Measurements from ENCODE around the gene FIGNL2. TPM values are rescaled to one million over a fixed set of nuclear protein-coding genes. Genes with fewer than 3 reads are reported as not detected.

Gene FIGNL2
- total RNA-seq, 1 donor from 2014 or later: 39.7 TPM

DNA sequence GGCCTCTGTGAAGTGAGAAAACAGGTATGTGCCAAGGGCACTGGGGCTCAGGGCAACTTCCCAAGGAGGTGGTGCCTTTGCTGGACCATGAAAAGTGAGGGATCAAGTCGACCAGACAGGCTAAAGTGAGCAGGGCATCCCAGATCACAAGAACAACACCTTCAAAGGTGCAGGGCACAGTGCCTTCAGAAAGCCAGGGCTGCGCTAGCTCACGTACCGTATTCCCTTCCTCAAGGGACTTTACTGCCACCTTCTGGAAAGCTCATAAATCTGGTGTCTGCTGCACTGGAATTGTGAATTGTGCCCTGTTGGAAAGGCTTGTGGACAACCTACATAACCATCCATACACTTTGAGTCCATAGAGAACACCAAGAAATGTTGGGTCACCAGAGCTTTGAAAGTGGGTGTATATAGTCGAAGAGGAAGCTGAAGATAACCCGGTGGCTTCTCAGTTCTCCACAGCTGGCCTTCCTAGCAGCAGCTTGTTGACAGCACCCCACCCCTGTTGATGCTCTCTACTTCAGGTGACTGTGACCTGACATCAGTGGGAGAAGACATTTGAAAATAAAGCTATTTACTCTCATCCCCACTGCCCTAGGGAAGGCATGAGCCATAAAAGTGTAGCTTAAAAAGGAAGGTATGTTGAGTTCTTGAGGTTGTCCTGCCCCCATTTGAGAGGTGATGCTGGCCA, 24.5 kb downstream of the FIGNL2 start:
- peaks cover 7% of the 10 kb centered on the region for H3K36me3 Mint-ChIP-seq (ENCODE audit: low read depth)
- peaks cover 30% of the 10 kb centered on the region for H3K4me1 Mint-ChIP-seq
- no peaks in the 10 kb centered on the region for H3K9me3 Mint-ChIP-seq
- H3K27ac Mint-ChIP-seq (ENCODE audit: unreplicated experiment): no peak overlapping the region
- H3K27me3 Mint-ChIP-seq (ENCODE audit: low read depth): peaks cover 3% of the 10 kb centered on the region
- TF ChIP-seq, protein P1, sequence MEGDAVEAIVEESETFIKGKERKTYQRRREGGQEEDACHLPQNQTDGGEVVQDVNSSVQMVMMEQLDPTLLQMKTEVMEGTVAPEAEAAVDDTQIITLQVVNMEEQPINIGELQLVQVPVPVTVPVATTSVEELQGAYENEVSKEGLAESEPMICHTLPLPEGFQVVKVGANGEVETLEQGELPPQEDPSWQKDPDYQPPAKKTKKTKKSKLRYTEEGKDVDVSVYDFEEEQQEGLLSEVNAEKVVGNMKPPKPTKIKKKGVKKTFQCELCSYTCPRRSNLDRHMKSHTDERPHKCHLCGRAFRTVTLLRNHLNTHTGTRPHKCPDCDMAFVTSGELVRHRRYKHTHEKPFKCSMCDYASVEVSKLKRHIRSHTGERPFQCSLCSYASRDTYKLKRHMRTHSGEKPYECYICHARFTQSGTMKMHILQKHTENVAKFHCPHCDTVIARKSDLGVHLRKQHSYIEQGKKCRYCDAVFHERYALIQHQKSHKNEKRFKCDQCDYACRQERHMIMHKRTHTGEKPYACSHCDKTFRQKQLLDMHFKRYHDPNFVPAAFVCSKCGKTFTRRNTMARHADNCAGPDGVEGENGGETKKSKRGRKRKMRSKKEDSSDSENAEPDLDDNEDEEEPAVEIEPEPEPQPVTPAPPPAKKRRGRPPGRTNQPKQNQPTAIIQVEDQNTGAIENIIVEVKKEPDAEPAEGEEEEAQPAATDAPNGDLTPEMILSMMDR (conservative IDR thresholded peaks at IDR 0.05): peak; percentile 62
- peak overlapping the region; percentile 78 for H3K4me3 Mint-ChIP-seq
- DNase-seq (ENCODE audit: low read depth, low spot score): no peak

- DNase-seq (ENCODE audit: low read depth, low spot score): no peak
- Mint-ChIP-seq H3K27me3 (ENCODE audit: low read depth) (peaks cover 3% of the 10 kb centered on the region), H3K36me3 (ENCODE audit: low read depth) (peaks cover 7% of the 10 kb centered on the region), H3K9me3 (no peaks in the 10 kb centered on the region), H3K27ac (ENCODE audit: unreplicated experiment) (no peak overlapping the region), H3K4me3 (peak overlapping the region; percentile 62), H3K4me1 (peaks cover 19% of the 10 kb centered on the region)
- TF ChIP-seq, protein P1 (conservative IDR thresholded peaks at IDR 0.05): no peak
Observed at GRCh38 chr12:51822956-51823355, 25.6 kb downstream of the FIGNL2 start.

DNA sequence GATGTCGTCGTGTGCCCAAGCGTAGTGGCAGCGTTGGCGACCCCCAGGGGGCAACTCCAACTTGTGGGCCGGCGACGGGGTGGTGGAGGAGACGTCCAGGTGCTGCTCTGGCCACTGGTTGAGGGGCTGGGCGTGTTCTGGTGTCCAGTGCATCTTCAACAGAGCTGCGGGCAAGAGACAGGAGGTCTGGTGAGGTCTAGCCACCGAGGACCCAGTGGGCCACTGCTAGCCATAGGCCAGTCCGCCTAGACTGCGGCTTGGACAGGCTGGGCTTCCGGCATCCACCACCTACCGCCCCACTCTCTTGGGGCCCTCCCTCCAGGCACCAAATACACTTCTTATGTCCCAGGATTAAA, 26.3 kb downstream of the FIGNL2 start:
- Mint-ChIP-seq H3K36me3 (ENCODE audit: low read depth) (peaks cover 12% of the 10 kb centered on the region), H3K4me1 (peaks cover 13% of the 10 kb centered on the region), H3K9me3 (no peaks in the 10 kb centered on the region), H3K4me3 (peak overlapping the region; percentile 62), H3K27ac (ENCODE audit: unreplicated experiment) (no peak overlapping the region), H3K27me3 (ENCODE audit: low read depth) (peaks cover 7% of the 10 kb centered on the region)
- DNase-seq (ENCODE audit: low read depth, low spot score): no peak
- TF ChIP-seq, protein P1 (conservative IDR thresholded peaks at IDR 0.05): no peak

- DNase-seq (ENCODE audit: low read depth, low spot score): no peak
- peaks cover 11% of the 10 kb centered on the region for H3K27me3 Mint-ChIP-seq (ENCODE audit: low read depth)
- H3K36me3 Mint-ChIP-seq (ENCODE audit: low read depth): peaks cover 12% of the 10 kb centered on the region
- peak overlapping the region; percentile 34 for H3K4me3 Mint-ChIP-seq
- no peak overlapping the region for H3K27ac Mint-ChIP-seq (ENCODE audit: unreplicated experiment)
- H3K9me3 Mint-ChIP-seq: no peaks in the 10 kb centered on the region
- H3K4me1 Mint-ChIP-seq: peaks cover 13% of the 10 kb centered on the region
- TF ChIP-seq, protein P1 (conservative IDR thresholded peaks at IDR 0.05): no peak
Observed at GRCh38 chr12:51821440-51822260, 26.9 kb downstream of the FIGNL2 start.

- no peak overlapping the region for H3K27ac Mint-ChIP-seq (ENCODE audit: unreplicated experiment)
- DNase-seq (ENCODE audit: low read depth, low spot score): peak; percentile 76
- H3K9me3 Mint-ChIP-seq: no peaks in the 10 kb centered on the region
- no peak overlapping the region for H3K4me3 Mint-ChIP-seq
- H3K27me3 Mint-ChIP-seq (ENCODE audit: low read depth): peaks cover 16% of the 10 kb centered on the region
- peaks cover 12% of the 10 kb centered on the region for H3K36me3 Mint-ChIP-seq (ENCODE audit: low read depth)
- TF ChIP-seq, protein P1 (conservative IDR thresholded peaks at IDR 0.05): peak; percentile 55
- H3K4me1 Mint-ChIP-seq: peaks cover 18% of the 10 kb centered on the region
Observed at GRCh38 chr12:51820526-51821439, 27.7 kb downstream of the FIGNL2 start.

Measured in neural crest cell (in vitro differentiated cells).